ENCODE measurements around the gene HOXC9. TPM values are rescaled to one million over a fixed set of nuclear protein-coding genes. Genes with fewer than 3 reads are reported as not detected.

Gene HOXC9
- total and polyA plus RNA-seq, 9 of the 15 experiments (the other 6 are each of a cell fraction or from before 2014, with no cell fraction given) = 1.1 to 10.5 (median 9.3) TPM

DNA sequence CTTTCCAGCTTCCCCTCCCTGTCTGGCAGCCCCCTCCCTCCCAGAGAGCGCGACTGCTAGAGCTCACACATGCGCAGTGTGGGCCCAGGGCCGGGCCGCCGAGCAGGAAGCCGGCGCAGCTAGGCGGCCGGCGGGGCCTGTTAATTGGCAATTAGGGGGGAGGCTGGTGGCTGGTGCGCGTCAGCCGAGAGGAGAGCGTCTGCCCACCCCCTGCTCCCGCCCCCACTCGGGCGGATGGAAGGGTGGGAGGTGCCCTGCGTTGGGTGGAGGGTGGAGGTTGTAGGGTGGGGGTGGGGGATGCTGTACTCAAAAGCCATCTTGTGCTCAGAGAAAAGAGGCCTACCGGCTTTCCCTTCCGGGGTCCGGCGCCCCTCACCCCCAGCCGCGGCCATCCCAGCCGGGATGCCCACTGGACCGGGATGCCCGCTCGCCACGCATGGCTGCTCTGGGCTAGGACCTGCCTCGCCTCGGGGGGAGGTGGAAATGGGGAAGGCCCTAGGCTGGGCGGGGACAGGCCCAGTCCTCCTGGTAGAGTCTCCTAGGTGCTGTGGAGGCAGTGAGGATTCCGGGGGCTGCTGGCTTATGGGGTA is 18.0 kb downstream of the HOXC9 start (continued):
- TF ChIP-seq ARID3B (CRISPR knock-in tag; IDR thresholded peaks at IDR 0.05; ENCODE audit: borderline replicate concordance) (no peak), STAG1 (CRISPR knock-in tag; IDR thresholded peaks at IDR 0.05; ENCODE audit: borderline replicate concordance) (no peak), ZNF780A (CRISPR knock-in tag; IDR thresholded peaks at IDR 0.05) (no peak), ELF2 (CRISPR knock-in tag; IDR thresholded peaks at IDR 0.05) (no peak), SIRT6 (IDR thresholded peaks at IDR 0.05; ENCODE audit: low read depth, low read length) (no peak), ZNF197 (CRISPR knock-in tag; IDR thresholded peaks at IDR 0.05; ENCODE audit: low read depth) (no peak), ZNF699 (CRISPR knock-in tag; IDR thresholded peaks at IDR 0.05; ENCODE audit: insufficient replicate concordance) (no peak), XRCC3 (IDR thresholded peaks at IDR 0.05) (no peak), SMARCC2 (IDR thresholded peaks at IDR 0.05; ENCODE audit: low read depth) (no peak; the same call in 1 of the 2 replicates), TAF7 (tag; IDR thresholded peaks at IDR 0.05) (no peak; the same call in 1 of the 2 replicates), TFAP4 (CRISPR knock-in tag; IDR thresholded peaks at IDR 0.05; ENCODE audit: borderline replicate concordance) (peak; percentile 78), EGR1 (conservative IDR thresholded peaks at IDR 0.05) (peak; percentile 95), MTA3 (IDR thresholded peaks at IDR 0.05; ENCODE audit: borderline replicate concordance) (peak; percentile 31; the same call in 1 of the 2 replicates), NFXL1 (CRISPR knock-in tag; IDR thresholded peaks at IDR 0.05) (no peak), ASH1L (IDR thresholded peaks at IDR 0.05; ENCODE audit: borderline replicate concordance, low read depth, partially characterized antibody) (no peak), MBD2 (IDR thresholded peaks at IDR 0.05; ENCODE audit: borderline replicate concordance, low read depth) (no peak), RCOR1 (IDR thresholded peaks at IDR 0.05; ENCODE audit: borderline replicate concordance in 1 of 2, low read depth in 2 of 2, low read length in 2 of 2) (0 out of 4 replicates have a peak, but pooled peaks of 1 of the 2 experiments have one; percentile 11), NFYB (IDR thresholded peaks at IDR 0.05; ENCODE audit: extremely low read depth, insufficient read length) (no peak), ZNF583 (CRISPR knock-in tag; IDR thresholded peaks at IDR 0.05) (0 out of 2 replicates have a peak, but pooled peaks have one; percentile 9), TCFL5 (CRISPR knock-in tag; conservative IDR thresholded peaks at IDR 0.05) (no peak), RB1 (IDR thresholded peaks at IDR 0.05; ENCODE audit: low read depth) (peak; percentile 16; the same call in 1 of the 2 replicates), CEBPG (CRISPR knock-in tag; IDR thresholded peaks at IDR 0.05) (no peak), CEBPG (tag; conservative IDR thresholded peaks at IDR 0.05 in 1 of 2, IDR thresholded peaks at IDR 0.05 in 1 of 2) (no peak), ZNF830 (CRISPR knock-in tag; IDR thresholded peaks at IDR 0.05) (no peak), FOXK1 (CRISPR knock-in tag; IDR thresholded peaks at IDR 0.05; ENCODE audit: borderline replicate concordance) (0 out of 2 replicates have a peak, but pooled peaks have one; percentile 19), JUN (IDR thresholded peaks at IDR 0.05; ENCODE audit: borderline replicate concordance, low read depth, low read length) (no peak), JUN (CRISPR knock-in tag; IDR thresholded peaks at IDR 0.05; ENCODE audit: borderline replicate concordance) (no peak)
- TF ChIP-seq, protein P1, sequence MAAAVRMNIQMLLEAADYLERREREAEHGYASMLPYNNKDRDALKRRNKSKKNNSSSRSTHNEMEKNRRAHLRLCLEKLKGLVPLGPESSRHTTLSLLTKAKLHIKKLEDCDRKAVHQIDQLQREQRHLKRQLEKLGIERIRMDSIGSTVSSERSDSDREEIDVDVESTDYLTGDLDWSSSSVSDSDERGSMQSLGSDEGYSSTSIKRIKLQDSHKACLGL (CRISPR knock-in tag; IDR thresholded peaks at IDR 0.05; ENCODE audit: borderline replicate concordance, poor library complexity, severe bottlenecking) = no peak
